Measurements from ENCODE around the gene GABARAPL1.

Gene GABARAPL1

GRCh38 chr12:10272467-10272866 is 59.8 kb downstream of the GABARAPL1 start:
- no peak overlapping the region for H3K4me3 ChIP-seq (ENCODE audit: low read depth, low read length)
- no peaks in the 10 kb centered on the region for H3K4me1 ChIP-seq (ENCODE audit: control insufficient read depth, insufficient read depth, low read length)
- H3K36me3 ChIP-seq (ENCODE audit: control insufficient read depth in 2 of 2, insufficient read depth in 1 of 2, low read length in 2 of 2), result no peaks in the 10 kb centered on the region
- H3K27ac ChIP-seq (ENCODE audit: extremely low read depth, low read depth, low read length), result no peak overlapping the region
- TF ChIP-seq ZNF544 (tag by site-specific recombination; IDR thresholded peaks at IDR 0.05), result no peak
- TF ChIP-seq, protein P1, sequence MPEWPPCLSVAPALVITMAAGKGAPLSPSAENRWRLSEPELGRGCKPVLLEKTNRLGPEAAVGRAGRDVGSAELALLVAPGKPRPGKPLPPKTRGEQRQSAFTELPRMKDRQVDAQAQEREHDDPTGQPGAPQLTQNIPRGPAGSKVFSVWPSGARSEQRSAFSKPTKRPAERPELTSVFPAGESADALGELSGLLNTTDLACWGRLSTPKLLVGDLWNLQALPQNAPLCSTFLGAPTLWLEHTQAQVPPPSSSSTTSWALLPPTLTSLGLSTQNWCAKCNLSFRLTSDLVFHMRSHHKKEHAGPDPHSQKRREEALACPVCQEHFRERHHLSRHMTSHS (tag by site-specific recombination; IDR thresholded peaks at IDR 0.05), result no peak
- no peak for TF ChIP-seq ZFP69B (tag by site-specific recombination; IDR thresholded peaks at IDR 0.05)
- no peak for TF ChIP-seq HOXD13 (CRISPR knock-in tag; IDR thresholded peaks at IDR 0.05; ENCODE audit: borderline replicate concordance)
- TF ChIP-seq ZNF292 (tag by site-specific recombination; IDR thresholded peaks at IDR 0.05; ENCODE audit: borderline replicate concordance, low read depth), result no peak
- TF ChIP-seq, protein P2, sequence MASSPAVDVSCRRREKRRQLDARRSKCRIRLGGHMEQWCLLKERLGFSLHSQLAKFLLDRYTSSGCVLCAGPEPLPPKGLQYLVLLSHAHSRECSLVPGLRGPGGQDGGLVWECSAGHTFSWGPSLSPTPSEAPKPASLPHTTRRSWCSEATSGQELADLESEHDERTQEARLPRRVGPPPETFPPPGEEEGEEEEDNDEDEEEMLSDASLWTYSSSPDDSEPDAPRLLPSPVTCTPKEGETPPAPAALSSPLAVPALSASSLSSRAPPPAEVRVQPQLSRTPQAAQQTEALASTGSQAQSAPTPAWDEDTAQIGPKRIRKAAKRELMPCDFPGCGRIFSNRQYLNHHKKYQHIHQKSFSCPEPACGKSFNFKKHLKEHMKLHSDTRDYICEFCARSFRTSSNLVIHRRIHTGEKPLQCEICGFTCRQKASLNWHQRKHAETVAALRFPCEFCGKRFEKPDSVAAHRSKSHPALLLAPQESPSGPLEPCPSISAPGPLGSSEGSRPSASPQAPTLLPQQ (tag by site-specific recombination; IDR thresholded peaks at IDR 0.05), result no peak
- no peak for TF ChIP-seq ZFP41 (tag by site-specific recombination; IDR thresholded peaks at IDR 0.05; ENCODE audit: borderline replicate concordance)
- TF ChIP-seq, protein P3, sequence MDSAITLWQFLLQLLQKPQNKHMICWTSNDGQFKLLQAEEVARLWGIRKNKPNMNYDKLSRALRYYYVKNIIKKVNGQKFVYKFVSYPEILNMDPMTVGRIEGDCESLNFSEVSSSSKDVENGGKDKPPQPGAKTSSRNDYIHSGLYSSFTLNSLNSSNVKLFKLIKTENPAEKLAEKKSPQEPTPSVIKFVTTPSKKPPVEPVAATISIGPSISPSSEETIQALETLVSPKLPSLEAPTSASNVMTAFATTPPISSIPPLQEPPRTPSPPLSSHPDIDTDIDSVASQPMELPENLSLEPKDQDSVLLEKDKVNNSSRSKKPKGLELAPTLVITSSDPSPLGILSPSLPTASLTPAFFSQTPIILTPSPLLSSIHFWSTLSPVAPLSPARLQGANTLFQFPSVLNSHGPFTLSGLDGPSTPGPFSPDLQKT (IDR thresholded peaks at IDR 0.05; ENCODE audit: borderline replicate concordance, low read depth, low read length), result no peak
- TF ChIP-seq RBAK (tag by site-specific recombination; IDR thresholded peaks at IDR 0.05), result no peak
- TF ChIP-seq ZNF558 (tag by site-specific recombination; IDR thresholded peaks at IDR 0.05), result no peak
- TF ChIP-seq, protein P4, sequence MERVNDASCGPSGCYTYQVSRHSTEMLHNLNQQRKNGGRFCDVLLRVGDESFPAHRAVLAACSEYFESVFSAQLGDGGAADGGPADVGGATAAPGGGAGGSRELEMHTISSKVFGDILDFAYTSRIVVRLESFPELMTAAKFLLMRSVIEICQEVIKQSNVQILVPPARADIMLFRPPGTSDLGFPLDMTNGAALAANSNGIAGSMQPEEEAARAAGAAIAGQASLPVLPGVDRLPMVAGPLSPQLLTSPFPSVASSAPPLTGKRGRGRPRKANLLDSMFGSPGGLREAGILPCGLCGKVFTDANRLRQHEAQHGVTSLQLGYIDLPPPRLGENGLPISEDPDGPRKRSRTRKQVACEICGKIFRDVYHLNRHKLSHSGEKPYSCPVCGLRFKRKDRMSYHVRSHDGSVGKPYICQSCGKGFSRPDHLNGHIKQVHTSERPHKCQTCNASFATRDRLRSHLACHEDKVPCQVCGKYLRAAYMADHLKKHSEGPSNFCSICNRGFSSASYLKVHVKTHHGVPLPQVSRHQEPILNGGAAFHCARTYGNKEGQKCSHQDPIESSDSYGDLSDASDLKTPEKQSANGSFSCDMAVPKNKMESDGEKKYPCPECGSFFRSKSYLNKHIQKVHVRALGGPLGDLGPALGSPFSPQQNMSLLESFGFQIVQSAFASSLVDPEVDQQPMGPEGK (tag by site-specific recombination; IDR thresholded peaks at IDR 0.05), result no peak
- TF ChIP-seq ZNF747 (tag by site-specific recombination; IDR thresholded peaks at IDR 0.05), result no peak
- no peak for TF ChIP-seq ZNF621 (tag by site-specific recombination; IDR thresholded peaks at IDR 0.05)
- TF ChIP-seq ZNF146 (tag by site-specific recombination; IDR thresholded peaks at IDR 0.05), result no peak
- no peak for TF ChIP-seq ZNF776 (tag by site-specific recombination; IDR thresholded peaks at IDR 0.05; ENCODE audit: borderline replicate concordance)
- TF ChIP-seq, protein P5, sequence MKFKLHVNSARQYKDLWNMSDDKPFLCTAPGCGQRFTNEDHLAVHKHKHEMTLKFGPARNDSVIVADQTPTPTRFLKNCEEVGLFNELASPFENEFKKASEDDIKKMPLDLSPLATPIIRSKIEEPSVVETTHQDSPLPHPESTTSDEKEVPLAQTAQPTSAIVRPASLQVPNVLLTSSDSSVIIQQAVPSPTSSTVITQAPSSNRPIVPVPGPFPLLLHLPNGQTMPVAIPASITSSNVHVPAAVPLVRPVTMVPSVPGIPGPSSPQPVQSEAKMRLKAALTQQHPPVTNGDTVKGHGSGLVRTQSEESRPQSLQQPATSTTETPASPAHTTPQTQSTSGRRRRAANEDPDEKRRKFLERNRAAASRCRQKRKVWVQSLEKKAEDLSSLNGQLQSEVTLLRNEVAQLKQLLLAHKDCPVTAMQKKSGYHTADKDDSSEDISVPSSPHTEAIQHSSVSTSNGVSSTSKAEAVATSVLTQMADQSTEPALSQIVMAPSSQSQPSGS (tag by site-specific recombination; IDR thresholded peaks at IDR 0.05; ENCODE audit: low read depth), result no peak
- no peak for TF ChIP-seq YY2 (tag by site-specific recombination; IDR thresholded peaks at IDR 0.05)
- TF ChIP-seq GFI1B (tag by site-specific recombination; IDR thresholded peaks at IDR 0.05), result no peak
- TF ChIP-seq, protein P6, sequence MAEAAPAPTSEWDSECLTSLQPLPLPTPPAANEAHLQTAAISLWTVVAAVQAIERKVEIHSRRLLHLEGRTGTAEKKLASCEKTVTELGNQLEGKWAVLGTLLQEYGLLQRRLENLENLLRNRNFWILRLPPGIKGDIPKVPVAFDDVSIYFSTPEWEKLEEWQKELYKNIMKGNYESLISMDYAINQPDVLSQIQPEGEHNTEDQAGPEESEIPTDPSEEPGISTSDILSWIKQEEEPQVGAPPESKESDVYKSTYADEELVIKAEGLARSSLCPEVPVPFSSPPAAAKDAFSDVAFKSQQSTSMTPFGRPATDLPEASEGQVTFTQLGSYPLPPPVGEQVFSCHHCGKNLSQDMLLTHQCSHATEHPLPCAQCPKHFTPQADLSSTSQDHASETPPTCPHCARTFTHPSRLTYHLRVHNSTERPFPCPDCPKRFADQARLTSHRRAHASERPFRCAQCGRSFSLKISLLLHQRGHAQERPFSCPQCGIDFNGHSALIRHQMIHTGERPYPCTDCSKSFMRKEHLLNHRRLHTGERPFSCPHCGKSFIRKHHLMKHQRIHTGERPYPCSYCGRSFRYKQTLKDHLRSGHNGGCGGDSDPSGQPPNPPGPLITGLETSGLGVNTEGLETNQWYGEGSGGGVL (tag by site-specific recombination; IDR thresholded peaks at IDR 0.05), result no peak
- POLR2A ChIA-PET, result no interaction called here
- CTCF ChIA-PET, result interaction anchor here (0.5 kb wide), 1 partner anchor 1728 kb away, joined by 3 read pairs; no protein-coding TSS in a partner anchor
- H3K9me3 ChIP-seq (ENCODE audit: control insufficient read depth, insufficient read depth, low read depth, low read length), result no peaks in the 10 kb centered on the region

All from HEK293 (cell line).